ENCODE results near the gene TADA1.

DNA sequence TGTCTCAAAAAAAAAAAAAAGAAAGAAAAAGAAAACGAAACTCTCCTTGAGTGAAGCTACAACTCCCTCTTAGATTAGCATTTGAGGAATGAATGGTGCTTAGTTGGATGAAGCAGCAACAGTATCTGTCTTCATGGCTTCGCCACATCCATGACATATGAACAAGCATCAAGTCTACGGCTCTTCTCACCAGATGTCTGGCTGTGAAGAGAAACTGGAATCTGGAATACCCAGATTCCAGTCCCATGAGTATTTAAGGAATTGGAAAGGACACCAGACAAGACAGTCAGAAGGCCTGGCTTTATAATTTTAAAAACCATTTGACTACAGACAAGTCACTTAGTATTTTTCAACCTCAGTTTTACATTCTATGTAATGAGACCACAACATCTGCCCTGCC, 38.0 kb upstream of the TADA1 start:
- TF ChIP-seq, protein P1, sequence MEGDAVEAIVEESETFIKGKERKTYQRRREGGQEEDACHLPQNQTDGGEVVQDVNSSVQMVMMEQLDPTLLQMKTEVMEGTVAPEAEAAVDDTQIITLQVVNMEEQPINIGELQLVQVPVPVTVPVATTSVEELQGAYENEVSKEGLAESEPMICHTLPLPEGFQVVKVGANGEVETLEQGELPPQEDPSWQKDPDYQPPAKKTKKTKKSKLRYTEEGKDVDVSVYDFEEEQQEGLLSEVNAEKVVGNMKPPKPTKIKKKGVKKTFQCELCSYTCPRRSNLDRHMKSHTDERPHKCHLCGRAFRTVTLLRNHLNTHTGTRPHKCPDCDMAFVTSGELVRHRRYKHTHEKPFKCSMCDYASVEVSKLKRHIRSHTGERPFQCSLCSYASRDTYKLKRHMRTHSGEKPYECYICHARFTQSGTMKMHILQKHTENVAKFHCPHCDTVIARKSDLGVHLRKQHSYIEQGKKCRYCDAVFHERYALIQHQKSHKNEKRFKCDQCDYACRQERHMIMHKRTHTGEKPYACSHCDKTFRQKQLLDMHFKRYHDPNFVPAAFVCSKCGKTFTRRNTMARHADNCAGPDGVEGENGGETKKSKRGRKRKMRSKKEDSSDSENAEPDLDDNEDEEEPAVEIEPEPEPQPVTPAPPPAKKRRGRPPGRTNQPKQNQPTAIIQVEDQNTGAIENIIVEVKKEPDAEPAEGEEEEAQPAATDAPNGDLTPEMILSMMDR (IDR thresholded peaks at IDR 0.05; ENCODE audit: insufficient read depth, low read depth, low read length), result no peak
- TF ChIP-seq EZH2 (IDR thresholded peaks at IDR 0.05; ENCODE audit: insufficient read depth, low read length), result no peak
